Activated naive CD4-positive, alpha-beta T cell treated with anti-CD3 and anti-CD28 coated beads for 36 hours (primary cell): ENCODE measurements around the gene SPRING1. TPM values are rescaled to one million over a fixed set of nuclear protein-coding genes. Genes with fewer than 3 reads are reported as not detected.
"Not testable (repeated sequence)": the region's sequence is repeated elsewhere in the genome, so short reads cannot be mapped to it uniquely, and the experiment has no call there.

ENCODE experiments used
- CTCF ChIA-PET: fragments of 350-600 bp; sonication (Branson Sonifier 250); formaldehyde crosslinking; loops from one replicate; lab custom pipeline; 2021; ENCODE audit warnings: antibody characterized with exemption; lab: Charles Lee
- DNase-seq: peaks from one replicate; pipeline ENCODE4 v3.0.0-alpha.2; 2020
- H3K27ac Mint-ChIP-seq: one replicate; pipeline ENCODE4 v1.8.0; 2021; ENCODE audit warnings: mild to moderate bottlenecking, mixed read lengths
- H3K27me3 Mint-ChIP-seq: one replicate; pipeline ENCODE4 v1.8.0; 2021; ENCODE audit warnings: low read depth, mixed read lengths
- H3K36me3 Mint-ChIP-seq: one replicate; pipeline ENCODE4 v1.8.0; 2021; ENCODE audit warnings: low read depth, mixed read lengths
- H3K4me1 Mint-ChIP-seq: one replicate; pipeline ENCODE4 v1.8.0; 2021; ENCODE audit warnings: low read depth, mixed read lengths
- H3K4me3 Mint-ChIP-seq: one replicate; pipeline ENCODE4 v1.8.0; 2021; ENCODE audit warnings: mild to moderate bottlenecking, moderate library complexity, mixed read lengths
- H3K9me3 Mint-ChIP-seq: one replicate; pipeline ENCODE4 v1.8.0; 2021; ENCODE audit warnings: mixed read lengths
- intact Hi-C: fragments of 100-400 bp; cut with micrococcal nuclease; formaldehyde crosslinking; loops from one replicate; pipeline ENCODE4 v1.15.1; 2023
- total RNA-seq, 2 experiments: library from RNA; stranded (reverse); gene quantifications; one replicate each; pipeline ENCODE4 v1.2.3, GENCODE V29; 2021

Gene SPRING1
- total RNA-seq, 2 experiments from 2014 or later: 14.8 to 16.9 TPM

DNA sequence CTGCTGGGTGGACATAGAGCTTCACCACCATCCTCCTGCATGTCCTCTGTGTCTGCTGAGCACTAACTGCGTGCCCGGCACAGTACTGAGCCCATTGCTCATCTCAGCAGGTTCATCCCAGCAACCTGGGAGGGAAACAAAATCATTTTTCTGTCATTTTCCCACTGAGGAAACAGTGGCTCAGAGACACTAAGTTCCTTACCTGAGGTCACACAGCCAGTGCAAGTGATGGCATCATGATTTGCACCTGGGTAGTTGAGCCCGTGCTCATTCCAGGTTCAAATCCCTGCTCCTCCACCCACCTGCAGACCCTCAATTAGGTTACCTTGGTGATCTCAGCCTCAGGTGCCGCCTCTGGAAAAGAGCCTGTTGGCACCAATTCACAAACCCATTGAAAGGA, 23.6 kb upstream of the SPRING1 start:
- CTCF ChIA-PET: no interaction called here
- intact Hi-C loops: no loop called here
- Mint-ChIP-seq H3K27me3 (no peaks in the 10 kb centered on the region), H3K27ac (no peak overlapping the region), H3K4me3 (no peak overlapping the region), H3K36me3 (peaks cover 11% of the 10 kb centered on the region), H3K4me1 (peaks cover 9% of the 10 kb centered on the region), H3K9me3 (no peaks in the 10 kb centered on the region)
- no peak for DNase-seq

DNA sequence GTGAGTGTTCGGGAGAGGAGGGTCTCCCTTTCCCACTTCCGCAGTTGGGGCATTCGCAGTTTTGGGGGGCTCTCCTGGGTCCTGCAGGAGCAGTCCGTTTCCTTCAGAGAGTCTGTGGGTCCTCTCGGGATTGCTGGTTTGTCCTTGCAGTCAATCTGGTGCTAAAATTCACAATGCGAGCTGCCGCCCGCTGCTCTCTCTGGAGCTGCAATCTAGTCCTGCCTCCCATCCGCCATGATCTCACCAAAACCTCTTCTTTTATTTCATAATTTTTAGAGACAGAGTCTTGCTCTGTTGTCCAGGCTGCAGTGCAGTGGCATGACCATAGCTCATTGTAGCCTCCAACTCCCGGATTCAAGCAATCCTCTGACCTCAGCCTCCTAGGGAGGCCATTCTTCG, 22.8 kb upstream of the SPRING1 start:
- H3K4me3 Mint-ChIP-seq: peak overlapping the region; percentile 70
- no peak for DNase-seq
- CTCF ChIA-PET: interaction anchor here (1.5 kb wide), 1 partner anchor 56 kb away, joined by 4 read pairs; no protein-coding TSS in a partner anchor
- peaks cover 9% of the 10 kb centered on the region for H3K4me1 Mint-ChIP-seq
- peaks cover 13% of the 10 kb centered on the region for H3K36me3 Mint-ChIP-seq
- no peaks in the 10 kb centered on the region for H3K27me3 Mint-ChIP-seq
- intact Hi-C loops: no loop called here
- H3K9me3 Mint-ChIP-seq: no peaks in the 10 kb centered on the region
- no peak overlapping the region for H3K27ac Mint-ChIP-seq

DNA sequence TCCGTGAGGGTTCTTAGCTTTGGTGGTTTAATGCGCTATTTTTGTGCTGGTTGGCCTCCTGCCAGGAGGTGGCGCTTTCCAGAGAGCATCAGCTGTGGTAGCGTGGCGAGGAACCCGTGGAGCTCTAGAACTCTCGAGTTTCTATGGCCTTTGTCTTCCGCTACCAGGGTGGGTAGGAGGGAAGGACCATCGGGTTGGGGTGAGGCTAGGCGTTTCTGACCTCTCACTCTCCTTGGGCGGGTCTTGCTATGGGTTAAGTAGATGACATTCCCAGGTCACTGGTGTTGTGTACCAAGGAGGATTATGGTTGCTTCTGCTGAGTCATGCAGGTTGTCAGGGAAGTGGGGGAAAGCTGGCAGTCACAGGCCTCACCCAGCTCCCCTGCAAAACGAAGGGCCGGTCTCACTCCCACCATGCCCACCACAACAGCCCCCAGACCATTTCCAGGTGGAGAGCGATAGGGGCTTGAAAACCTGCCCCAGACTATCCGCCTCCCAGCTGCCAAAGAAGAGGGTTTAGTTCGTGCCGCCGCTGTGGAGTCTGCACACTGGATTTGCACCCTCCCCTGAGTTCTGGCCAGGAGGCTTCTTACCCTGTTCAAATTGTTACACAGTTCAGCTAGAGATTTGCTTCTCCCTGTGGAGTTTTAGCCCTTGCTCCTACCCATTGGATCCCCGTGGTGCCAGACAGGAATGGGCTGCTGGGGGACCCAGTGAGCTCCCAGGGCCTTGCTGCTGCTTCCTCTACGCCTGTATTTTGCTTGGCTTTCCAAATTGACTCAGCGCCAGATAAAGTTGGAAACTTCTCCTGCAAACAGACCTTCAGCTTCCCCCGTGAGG, 22.1 kb upstream of the SPRING1 start:
- H3K9me3 Mint-ChIP-seq: no peaks in the 10 kb centered on the region
- intact Hi-C loops: no loop called here
- peaks cover 9% of the 10 kb centered on the region for H3K4me1 Mint-ChIP-seq
- CTCF ChIA-PET: interaction anchor here (1.2 to 1.5 kb wide), 3 partner anchors 38 to 360 kb away, joined by 4 to 5 read pairs (median 4); no protein-coding TSS in a partner anchor
- H3K27ac Mint-ChIP-seq: peak overlapping the region; percentile 63
- peaks cover 16% of the 10 kb centered on the region for H3K36me3 Mint-ChIP-seq
- no peaks in the 10 kb centered on the region for H3K27me3 Mint-ChIP-seq
- peak overlapping the region; percentile 70 for H3K4me3 Mint-ChIP-seq
- peak; percentile 59 for DNase-seq

DNA sequence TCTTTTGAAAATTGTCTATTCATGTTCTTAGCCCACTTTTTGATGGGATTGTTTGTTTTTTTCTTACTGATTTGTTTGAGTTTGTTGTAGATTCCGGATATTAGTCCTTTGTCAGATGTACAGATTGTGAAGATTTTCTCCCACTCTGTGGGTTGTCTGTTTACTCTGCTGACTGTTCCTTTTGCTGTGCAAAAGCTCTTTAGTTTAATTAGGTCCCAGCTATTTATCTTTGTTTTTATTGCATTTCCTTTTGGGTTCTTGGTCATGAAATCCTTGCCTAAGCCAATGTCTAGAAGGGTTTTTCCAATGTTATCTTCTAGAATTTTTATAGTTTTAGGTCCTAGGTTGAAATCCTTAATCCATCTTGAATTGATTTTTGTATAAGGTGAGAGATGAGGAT, 16.9 kb upstream of the SPRING1 start:
- H3K9me3 Mint-ChIP-seq, intact Hi-C loops, DNase-seq, H3K27me3 Mint-ChIP-seq, H3K27ac Mint-ChIP-seq, H3K4me3 Mint-ChIP-seq, H3K4me1 Mint-ChIP-seq, CTCF ChIA-PET: not testable (repeated sequence)
- peaks cover 19% of the 10 kb centered on the region for H3K36me3 Mint-ChIP-seq

DNA sequence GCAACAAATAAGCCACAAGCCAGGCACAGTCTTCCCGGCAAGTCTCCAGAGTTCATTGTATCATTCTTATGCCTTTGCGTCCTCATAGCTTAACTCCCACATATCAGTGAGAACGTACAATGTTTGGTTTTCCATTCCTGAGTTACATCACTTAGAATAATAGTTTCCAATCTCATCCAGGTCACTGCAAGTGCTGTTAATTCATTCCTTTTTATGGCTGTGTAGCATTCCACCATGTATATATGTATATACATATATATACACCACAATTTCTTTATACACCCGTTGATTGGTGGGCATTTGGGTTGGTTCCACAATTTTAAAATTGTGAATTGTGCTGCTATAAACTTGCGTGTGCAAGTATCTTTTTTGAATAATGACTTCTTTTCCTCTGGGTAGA, 16.2 kb upstream of the SPRING1 start:
- H3K4me3 Mint-ChIP-seq, H3K4me1 Mint-ChIP-seq, H3K27ac Mint-ChIP-seq, CTCF ChIA-PET, H3K9me3 Mint-ChIP-seq, intact Hi-C loops, H3K27me3 Mint-ChIP-seq, DNase-seq: not testable (repeated sequence)
- peaks cover 18% of the 10 kb centered on the region for H3K36me3 Mint-ChIP-seq

DNA sequence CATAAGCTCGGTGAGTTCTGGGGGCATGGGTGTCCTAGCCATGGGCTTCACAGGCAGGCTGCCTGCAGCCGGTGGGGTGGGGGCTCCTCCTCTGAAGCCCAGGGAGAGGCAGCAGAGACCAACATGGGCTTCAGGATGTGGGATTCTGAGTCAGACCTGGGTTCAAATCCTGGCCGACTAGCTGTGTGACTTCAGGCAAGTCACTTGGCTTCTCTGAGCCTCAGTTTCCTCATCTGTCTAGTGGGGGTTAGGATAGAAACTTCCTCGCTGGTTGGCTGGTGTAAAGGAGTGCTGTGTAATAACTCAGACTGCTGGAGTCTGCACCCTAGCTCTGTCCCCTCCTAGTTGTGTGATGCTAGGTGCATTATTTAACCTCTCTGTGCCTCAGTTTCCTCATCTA, 12.4 kb upstream of the SPRING1 start:
- intact Hi-C loops: no loop called here
- CTCF ChIA-PET: no interaction called here
- no peaks in the 10 kb centered on the region for H3K4me1 Mint-ChIP-seq
- no peaks in the 10 kb centered on the region for H3K27me3 Mint-ChIP-seq
- H3K4me3 Mint-ChIP-seq: no peak overlapping the region
- H3K36me3 Mint-ChIP-seq: peaks cover 13% of the 10 kb centered on the region
- no peak overlapping the region for H3K27ac Mint-ChIP-seq
- no peaks in the 10 kb centered on the region for H3K9me3 Mint-ChIP-seq
- DNase-seq: no peak

DNA sequence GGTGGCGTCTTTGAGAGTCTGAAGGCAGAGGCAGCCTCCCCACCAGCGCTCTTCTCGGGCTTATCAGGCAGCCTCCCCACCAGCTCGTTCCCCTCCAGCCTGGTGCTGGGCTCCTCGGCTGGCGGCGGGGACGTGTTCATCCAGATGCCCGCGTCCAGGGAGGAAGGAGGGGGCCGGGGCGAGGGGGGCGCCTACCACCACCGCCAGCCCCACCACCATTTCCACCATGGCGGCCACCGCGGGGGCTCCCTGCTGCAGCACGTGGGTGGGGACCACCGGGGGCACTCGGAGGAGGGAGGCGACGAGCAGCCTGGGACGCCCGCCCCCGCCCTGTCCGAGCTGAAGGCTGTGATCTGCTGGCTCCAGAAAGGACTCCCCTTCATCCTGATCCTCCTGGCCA, 12.0 kb upstream of the SPRING1 start:
- intact Hi-C loops: no loop called here
- Mint-ChIP-seq H3K36me3 (peaks cover 12% of the 10 kb centered on the region), H3K4me3 (no peak overlapping the region), H3K4me1 (no peaks in the 10 kb centered on the region), H3K27ac (no peak overlapping the region), H3K27me3 (no peaks in the 10 kb centered on the region), H3K9me3 (no peaks in the 10 kb centered on the region)
- CTCF ChIA-PET: no interaction called here
- DNase-seq: no peak

DNA sequence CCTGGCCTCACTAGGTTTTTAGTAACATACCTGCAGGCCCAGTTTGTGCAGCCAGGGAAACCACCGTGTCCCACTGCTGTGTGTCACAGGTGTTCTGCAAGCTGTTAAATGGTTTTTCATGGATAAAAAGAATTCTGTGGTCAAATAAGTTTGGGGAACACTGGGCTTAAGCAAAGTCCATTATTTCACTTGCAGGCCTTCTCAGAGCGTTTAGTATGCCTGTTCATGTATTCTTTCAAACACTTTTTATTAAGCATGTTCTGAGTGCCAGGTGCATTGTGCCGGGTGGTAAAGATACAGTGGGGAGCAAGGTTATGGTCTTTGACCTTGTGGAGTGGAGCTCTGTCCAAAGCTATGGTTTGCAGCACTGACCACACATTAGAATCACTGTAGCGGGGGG, 7.7 kb upstream of the SPRING1 start:
- DNase-seq: no peak
- Mint-ChIP-seq H3K4me1 (no peaks in the 10 kb centered on the region), H3K4me3 (no peak overlapping the region), H3K27me3 (no peaks in the 10 kb centered on the region), H3K9me3 (no peaks in the 10 kb centered on the region), H3K27ac (no peak overlapping the region), H3K36me3 (peaks cover 2% of the 10 kb centered on the region)
- CTCF ChIA-PET: no interaction called here
- intact Hi-C loops: no loop called here

DNA sequence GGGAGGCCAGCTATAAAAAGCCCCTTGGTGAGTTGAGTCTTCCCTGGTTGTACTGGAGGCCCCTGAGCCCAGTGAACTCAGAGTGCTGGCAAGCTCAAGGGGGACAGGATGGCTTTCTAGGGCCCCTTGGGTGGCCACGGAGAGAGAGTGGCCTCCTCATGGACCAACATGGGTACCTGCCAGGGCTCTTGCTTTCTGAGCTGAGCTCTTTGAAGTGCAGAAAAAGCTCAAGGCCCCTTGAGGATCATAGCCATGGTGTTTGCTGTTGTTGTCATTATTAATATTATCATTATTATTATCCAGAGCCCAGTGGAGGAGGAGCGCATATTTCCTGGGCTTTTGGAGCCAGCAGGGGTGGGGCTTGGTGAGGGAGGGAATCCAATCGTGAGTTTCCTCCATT, 6.9 kb upstream of the SPRING1 start:
- Mint-ChIP-seq H3K4me3 (no peak overlapping the region), H3K4me1 (no peaks in the 10 kb centered on the region), H3K9me3 (no peaks in the 10 kb centered on the region), H3K36me3 (peaks cover 2% of the 10 kb centered on the region), H3K27me3 (no peaks in the 10 kb centered on the region), H3K27ac (no peak overlapping the region)
- intact Hi-C loops: no loop called here
- CTCF ChIA-PET: no interaction called here
- no peak for DNase-seq

DNA sequence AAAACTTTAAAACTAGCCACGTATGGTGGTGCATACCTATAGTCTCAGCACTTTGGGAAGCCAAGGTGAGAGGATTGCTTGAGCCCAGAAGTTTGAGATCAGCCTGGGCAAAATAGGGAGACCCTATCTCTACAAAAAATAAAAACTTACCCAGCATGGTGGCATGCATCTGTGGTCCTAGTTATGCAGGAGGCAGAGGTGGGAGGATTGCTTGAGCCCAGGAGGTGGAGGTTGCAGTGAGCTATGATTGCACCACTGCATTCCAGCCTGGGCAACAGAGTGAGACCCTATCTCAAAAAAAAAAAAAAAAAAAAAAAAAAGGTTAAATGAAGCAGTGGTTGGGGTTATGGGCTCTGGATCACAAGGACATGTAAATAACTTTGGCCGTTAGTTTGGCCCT, 4.9 kb upstream of the SPRING1 start:
- H3K36me3 Mint-ChIP-seq, H3K4me3 Mint-ChIP-seq, H3K27ac Mint-ChIP-seq, DNase-seq, H3K4me1 Mint-ChIP-seq, H3K27me3 Mint-ChIP-seq, intact Hi-C loops, H3K9me3 Mint-ChIP-seq: not testable (repeated sequence)
- CTCF ChIA-PET: interaction anchor here (0.6 to 1.1 kb wide), 2 partner anchors 34 to 365 kb away, joined by 3 to 4 read pairs; no protein-coding TSS in a partner anchor

DNA sequence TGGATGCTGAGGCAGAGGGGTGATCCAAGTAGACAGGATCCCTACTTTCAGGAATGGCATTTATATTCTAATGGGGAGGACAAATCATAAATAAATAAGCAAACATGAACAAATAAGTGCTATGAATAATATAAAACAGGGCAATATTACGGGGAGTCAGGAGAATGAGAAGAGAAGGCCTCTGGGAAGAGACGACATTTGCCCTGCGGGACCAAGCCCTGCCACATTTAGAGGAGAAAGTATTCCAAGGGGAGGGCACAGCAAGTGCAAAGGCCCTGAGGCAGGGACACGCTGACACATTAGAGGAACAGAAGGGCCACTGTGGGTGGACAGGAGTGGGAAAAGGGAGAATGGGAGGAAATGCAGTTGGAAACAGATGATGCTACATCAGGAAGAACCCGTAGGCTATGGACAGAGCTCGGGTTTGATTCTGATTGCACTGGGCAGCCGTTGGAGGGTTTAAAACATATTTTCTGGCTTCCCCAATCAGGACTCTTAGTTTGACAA, 1.6 kb upstream of the SPRING1 start:
- H3K9me3 Mint-ChIP-seq: no peaks in the 10 kb centered on the region
- no peak for DNase-seq
- intact Hi-C loops: loop anchor here (5.0 to 10.0 kb wide), 3 partner anchors 223 to 462 kb away; partner anchors contain the start of gene MED13L
- CTCF ChIA-PET: no interaction called here
- H3K27me3 Mint-ChIP-seq: no peaks in the 10 kb centered on the region
- H3K36me3 Mint-ChIP-seq: peaks cover 10% of the 10 kb centered on the region
- no peak overlapping the region for H3K4me3 Mint-ChIP-seq
- no peak overlapping the region for H3K27ac Mint-ChIP-seq
- peaks cover 20% of the 10 kb centered on the region for H3K4me1 Mint-ChIP-seq

DNA sequence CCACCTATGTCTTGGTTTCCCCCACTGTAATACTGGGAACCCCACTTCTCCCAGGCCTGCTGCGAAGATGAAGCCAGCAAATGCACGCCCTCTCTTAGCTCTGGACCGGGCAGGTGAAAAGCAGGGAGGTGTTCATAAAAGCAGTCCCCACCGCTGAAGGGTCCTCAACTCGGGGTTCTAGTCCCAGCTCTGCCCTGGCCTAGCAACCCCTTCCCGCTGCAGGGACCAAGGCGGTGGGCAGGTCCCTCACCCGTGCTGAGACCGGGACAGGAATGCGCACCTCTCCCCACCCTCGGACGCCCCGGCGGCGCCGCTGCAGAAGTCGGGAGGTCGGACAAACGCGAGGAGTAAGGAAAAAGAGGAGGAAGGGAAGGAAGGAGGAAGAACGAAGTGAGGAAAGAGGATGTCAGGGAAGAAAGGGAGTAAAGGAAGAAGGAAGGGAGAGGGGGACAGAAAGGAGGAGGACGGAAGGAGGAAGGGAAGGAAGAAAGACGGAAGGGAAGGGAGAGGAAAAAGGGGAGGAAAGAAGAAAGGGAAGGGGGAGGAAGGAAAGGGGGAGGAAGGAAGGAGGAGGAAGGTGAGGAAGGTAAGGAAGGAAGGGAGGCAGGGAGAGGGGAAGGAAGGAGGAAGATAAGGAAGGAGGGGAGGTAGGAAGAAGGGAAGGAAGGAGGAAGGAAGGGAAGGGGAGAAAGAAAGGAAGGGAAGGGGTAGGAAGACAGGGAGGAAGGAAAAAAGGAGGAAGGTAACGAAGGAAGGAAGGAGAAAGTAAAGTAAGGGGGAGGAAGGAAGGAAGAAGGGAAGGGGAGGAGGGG, 701 bp downstream of the SPRING1 start:
- Mint-ChIP-seq H3K4me3 (peak overlapping the region; percentile 89), H3K27ac (peak overlapping the region; percentile 63), H3K9me3 (no peaks in the 10 kb centered on the region), H3K36me3 (peaks cover 13% of the 10 kb centered on the region), H3K27me3 (no peaks in the 10 kb centered on the region), H3K4me1 (peaks cover 25% of the 10 kb centered on the region)
- DNase-seq: no peak
- intact Hi-C loops: loop anchor here (5.0 to 10.0 kb wide), 3 partner anchors 225 to 460 kb away; partner anchors contain the start of gene MED13L
- CTCF ChIA-PET: no interaction called here
